Mesendoderm (in vitro differentiated cells): ENCODE results near the gene ACAP3.

Experiments
- DNase-seq: peaks from one replicate; pipeline ENCODE4 v3.0.0; 2013
- H2AK5ac ChIP-seq: 2 replicates; pipeline ENCODE4 v1.6.1; 2013; ENCODE audit warnings: low read length, inconsistent platforms
- H2BK120ac ChIP-seq: 2 replicates; pipeline ENCODE4 v1.6.1; 2013; ENCODE audit warnings: low read depth, mild to moderate bottlenecking, low read length, moderate library complexity, mixed read lengths
- H2BK15ac ChIP-seq: replicated peaks from 2 replicates; pipeline ENCODE4 v1.6.1; 2013; ENCODE audit warnings: low read depth, mild to moderate bottlenecking, moderate library complexity
- H2BK5ac ChIP-seq: 2 replicates; pipeline ENCODE4 v1.6.1; 2013; ENCODE audit warnings: low read length, inconsistent platforms
- H3K18ac ChIP-seq: 2 replicates; pipeline ENCODE4 v1.6.1; 2013; ENCODE audit warnings: mild to moderate bottlenecking, low read length, mixed read lengths
- H3K23ac ChIP-seq: one replicate; pipeline ENCODE4 v1.6.1; 2013; ENCODE audit warnings: low read length
- H3K27ac ChIP-seq: 2 replicates; pipeline ENCODE4 v1.5.1; 2013; ENCODE audit warnings: low read depth, mild to moderate bottlenecking, inconsistent platforms, low read length, moderate library complexity
- H3K27me3 ChIP-seq: 2 replicates; pipeline ENCODE4 v1.6.1; 2013; ENCODE audit warnings: low read length, control low read depth, mild to moderate bottlenecking, inconsistent platforms; ENCODE audit not compliant: insufficient read depth, poor library complexity
- H3K36me3 ChIP-seq: 2 replicates; pipeline ENCODE4 v1.6.1; 2013; ENCODE audit warnings: low read length, inconsistent platforms; ENCODE audit not compliant: control insufficient read depth, insufficient read depth
- H3K4ac ChIP-seq: one replicate; pipeline ENCODE4 v1.6.1; 2013; ENCODE audit warnings: low read depth, mild to moderate bottlenecking, low read length, moderate library complexity
- H3K4me1 ChIP-seq: 2 replicates; pipeline ENCODE4 v1.6.1; 2013; ENCODE audit warnings: low read depth, low read length, inconsistent platforms; ENCODE audit not compliant: control insufficient read depth
- H3K4me2 ChIP-seq: 2 replicates; pipeline ENCODE4 v1.6.1; 2013; ENCODE audit warnings: low read length
- H3K4me3 ChIP-seq: 2 replicates; pipeline ENCODE4 v1.5.1; 2013; ENCODE audit warnings: mild to moderate bottlenecking, low read length
- H3K56ac ChIP-seq: one replicate; pipeline ENCODE4 v1.6.1; 2013; ENCODE audit warnings: low read length
- H3K79me1 ChIP-seq: 2 replicates; pipeline ENCODE4 v1.6.1; 2013; ENCODE audit warnings: low read length, inconsistent platforms
- H3K79me2 ChIP-seq: 2 replicates; pipeline ENCODE4 v1.6.1; 2013; ENCODE audit warnings: mild to moderate bottlenecking, low read length; ENCODE audit not compliant: control insufficient read depth, insufficient read depth
- H3K9ac ChIP-seq: 2 replicates; pipeline ENCODE4 v1.6.1; 2013; ENCODE audit warnings: low read length, inconsistent platforms
- H4K5ac ChIP-seq: one replicate; pipeline ENCODE4 v1.6.1; 2013; ENCODE audit warnings: low read length
- H4K8ac ChIP-seq: one replicate; pipeline ENCODE4 v1.6.1; 2013; ENCODE audit warnings: low read depth, mild to moderate bottlenecking, control low read depth, low read length, moderate library complexity
- WGBS: extraction: QIAGEN DNeasy Blood & Tissue Kit; methylation state at CpG from one replicate; pipeline ENCODE4 v1.1.7; 2013; ENCODE audit warnings: low lambda C conversion rate, missing lambda C conversion rate; ENCODE audit not compliant: insufficient coverage; ENCODE audit errors: extremely low coverage; 5-methylcytosine and 5-hydroxymethylcytosine counted together

The ACAP3 gene

DNA sequence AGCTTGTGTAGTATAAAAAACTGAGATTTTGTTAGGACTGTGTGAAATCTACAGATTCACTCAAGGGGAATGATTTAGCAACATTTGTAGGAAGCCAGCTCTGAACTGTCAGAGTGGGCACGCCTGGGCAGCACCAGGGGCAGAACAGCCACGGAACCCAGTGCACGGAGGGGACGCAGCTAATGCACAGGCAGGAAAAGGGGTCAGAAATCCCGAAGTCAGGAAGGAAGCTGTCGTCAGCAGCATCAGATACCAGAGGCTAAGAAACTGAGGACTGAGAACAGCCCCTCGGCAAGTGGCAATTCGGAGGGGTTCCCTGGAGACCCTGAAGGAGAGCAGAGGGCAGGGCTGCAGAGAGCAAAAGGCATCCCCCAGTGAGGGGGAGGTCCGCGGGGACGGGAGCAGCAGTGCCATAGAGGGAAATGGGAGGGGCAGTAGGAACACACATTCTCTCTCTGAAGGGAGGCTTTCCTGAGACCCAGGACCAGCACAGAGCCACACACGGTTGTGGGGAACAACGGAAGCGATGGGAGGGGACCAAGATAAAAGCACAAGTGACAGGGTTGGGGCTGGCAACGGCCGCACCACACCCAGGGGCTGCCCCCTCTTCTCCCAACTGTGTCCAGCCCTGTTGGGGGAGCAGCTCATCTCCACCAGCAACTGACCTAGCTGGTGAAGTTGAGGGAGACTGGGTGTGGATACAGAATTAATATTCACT is 46.7 kb downstream of the ACAP3 start:
- WGBS: no CpG with 5 or more reads among the region's 16 CpGs
- DNase-seq: no peak
- H2AK5ac ChIP-seq: no peak overlapping the region
- H3K56ac ChIP-seq: no peak overlapping the region
- H3K4me1 ChIP-seq: no peaks in the 10 kb centered on the region
- no peak overlapping the region for H3K18ac ChIP-seq
- no peak overlapping the region for H3K4me3 ChIP-seq
- no peak overlapping the region for H3K4ac ChIP-seq
- H3K27me3 ChIP-seq: no peaks in the 10 kb centered on the region
- no peak overlapping the region for H2BK120ac ChIP-seq
- no peak overlapping the region for H2BK15ac ChIP-seq
- no peak overlapping the region for H3K27ac ChIP-seq
- H3K79me1 ChIP-seq: peaks cover 10% of the 10 kb centered on the region
- H3K79me2 ChIP-seq: no peaks in the 10 kb centered on the region
- no peak overlapping the region for H3K23ac ChIP-seq
- peaks cover 14% of the 10 kb centered on the region for H3K36me3 ChIP-seq
- no peak overlapping the region for H2BK5ac ChIP-seq
- H3K4me2 ChIP-seq: no peak overlapping the region
- H4K8ac ChIP-seq: no peak overlapping the region
- H4K5ac ChIP-seq: no peak overlapping the region
- no peak overlapping the region for H3K9ac ChIP-seq

DNA sequence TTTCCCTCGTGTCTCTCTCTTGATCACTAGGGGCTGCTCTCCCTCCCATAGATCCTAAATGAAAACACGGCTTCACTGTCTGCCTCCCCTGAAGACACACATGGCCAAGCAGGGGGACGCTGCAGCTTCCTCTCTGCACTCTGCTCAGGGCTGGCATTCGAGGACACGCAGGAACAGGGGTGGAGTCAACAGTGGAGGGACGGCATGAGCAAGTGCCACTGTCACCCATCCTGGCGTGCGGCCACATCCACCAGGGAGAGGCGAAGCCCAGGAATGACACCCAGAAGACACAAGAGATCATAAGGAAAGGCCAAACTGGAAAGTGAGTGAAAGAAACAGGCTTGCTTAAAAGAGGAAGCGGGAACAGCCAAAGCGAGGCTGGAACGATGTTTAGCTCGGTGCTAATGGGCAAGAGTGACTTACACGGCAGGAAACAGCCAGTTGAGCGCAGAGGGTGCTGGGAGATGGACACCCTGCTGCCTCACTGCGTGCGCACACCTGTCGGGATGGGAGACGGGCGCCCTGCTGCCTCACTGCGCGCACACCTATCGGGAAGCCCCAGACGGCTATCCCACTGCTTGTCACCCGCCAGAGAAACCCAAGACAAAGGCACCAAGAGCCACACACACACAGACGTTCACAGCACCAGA is 47.7 kb downstream of the ACAP3 start:
- no peak overlapping the region for H2BK15ac ChIP-seq
- H3K4me1 ChIP-seq: no peaks in the 10 kb centered on the region
- no peak for DNase-seq
- no peak overlapping the region for H4K8ac ChIP-seq
- no peak overlapping the region for H3K27ac ChIP-seq
- H3K56ac ChIP-seq: no peak overlapping the region
- H3K4me2 ChIP-seq: no peak overlapping the region
- H3K79me2 ChIP-seq: no peaks in the 10 kb centered on the region
- no peak overlapping the region for H2BK120ac ChIP-seq
- no peak overlapping the region for H3K4ac ChIP-seq
- no peak overlapping the region for H3K9ac ChIP-seq
- H3K36me3 ChIP-seq: peaks cover 19% of the 10 kb centered on the region
- no peak overlapping the region for H3K4me3 ChIP-seq
- WGBS: no CpG with 5 or more reads among the region's 26 CpGs
- H2AK5ac ChIP-seq: no peak overlapping the region
- H2BK5ac ChIP-seq: no peak overlapping the region
- no peak overlapping the region for H4K5ac ChIP-seq
- peaks cover 11% of the 10 kb centered on the region for H3K79me1 ChIP-seq
- H3K23ac ChIP-seq: no peak overlapping the region
- H3K27me3 ChIP-seq: no peaks in the 10 kb centered on the region
- no peak overlapping the region for H3K18ac ChIP-seq

DNA sequence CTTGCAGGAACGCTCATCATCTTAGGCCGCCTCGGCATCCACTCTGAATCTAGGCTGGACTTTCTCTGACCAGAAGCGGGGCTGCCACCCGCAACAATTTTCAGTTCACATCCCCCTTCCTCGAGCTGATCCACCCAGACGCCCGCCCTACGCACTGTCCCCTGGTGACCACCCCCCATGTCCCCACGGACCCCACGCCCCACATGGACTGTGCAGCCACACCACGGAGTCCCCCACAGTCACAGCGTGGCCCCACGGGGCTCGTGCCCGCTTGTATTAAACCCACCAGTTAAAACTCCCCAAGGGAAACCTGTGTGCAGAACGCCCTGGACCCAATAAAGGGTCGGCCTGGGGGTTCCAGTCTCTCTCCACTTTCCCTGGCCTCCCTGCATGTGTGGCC is 48.2 kb downstream of the ACAP3 start:
- Histone ChIP-seq H4K8ac (no peak overlapping the region), H3K9ac (no peak overlapping the region), H3K56ac (no peak overlapping the region), H3K4me1 (no peaks in the 10 kb centered on the region), H3K4me3 (no peak overlapping the region), H2BK5ac (no peak overlapping the region), H2BK15ac (no peak overlapping the region), H3K79me2 (no peaks in the 10 kb centered on the region), H3K18ac (no peak overlapping the region), H3K23ac (no peak overlapping the region), H2BK120ac (no peak overlapping the region), H3K27me3 (no peaks in the 10 kb centered on the region), H2AK5ac (no peak overlapping the region), H3K27ac (no peak overlapping the region), H4K5ac (no peak overlapping the region), H3K79me1 (peaks cover 10% of the 10 kb centered on the region), H3K4me2 (no peak overlapping the region), H3K36me3 (peaks cover 20% of the 10 kb centered on the region), H3K4ac (no peak overlapping the region)
- no peak for DNase-seq
- WGBS: no CpG with 5 or more reads among the region's 18 CpGs

DNA sequence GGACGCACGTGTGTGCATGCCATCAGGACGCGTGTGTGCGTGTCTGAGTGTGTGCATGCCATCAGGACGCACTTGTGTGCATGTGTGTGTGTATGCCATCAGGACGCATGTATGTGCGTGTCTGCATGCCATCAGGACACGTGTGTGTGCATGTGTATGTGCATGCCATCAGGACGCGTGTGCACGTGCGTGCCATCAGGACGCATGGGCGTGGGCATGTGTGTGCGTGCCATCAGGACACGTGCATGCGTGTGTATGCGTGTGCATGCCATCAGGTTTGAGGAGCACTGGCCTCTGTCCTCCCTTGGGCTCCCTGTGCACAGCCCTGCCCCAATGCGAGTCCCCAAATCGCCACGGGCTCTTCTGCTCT is 48.6 kb downstream of the ACAP3 start:
- no peak for DNase-seq
- WGBS: no CpG with 5 or more reads among the region's 22 CpGs
- Histone ChIP-seq H3K79me1 (peaks cover 10% of the 10 kb centered on the region), H3K27ac (no peak overlapping the region), H3K36me3 (peaks cover 20% of the 10 kb centered on the region), H3K4me3 (no peak overlapping the region), H4K5ac (no peak overlapping the region), H2AK5ac (no peak overlapping the region), H3K23ac (no peak overlapping the region), H3K27me3 (no peaks in the 10 kb centered on the region), H3K56ac (no peak overlapping the region), H2BK15ac (no peak overlapping the region), H3K4ac (no peak overlapping the region), H3K9ac (no peak overlapping the region), H3K4me2 (no peak overlapping the region), H3K79me2 (no peaks in the 10 kb centered on the region), H3K18ac (no peak overlapping the region), H3K4me1 (no peaks in the 10 kb centered on the region), H2BK5ac (no peak overlapping the region), H2BK120ac (no peak overlapping the region), H4K8ac (no peak overlapping the region)

DNA sequence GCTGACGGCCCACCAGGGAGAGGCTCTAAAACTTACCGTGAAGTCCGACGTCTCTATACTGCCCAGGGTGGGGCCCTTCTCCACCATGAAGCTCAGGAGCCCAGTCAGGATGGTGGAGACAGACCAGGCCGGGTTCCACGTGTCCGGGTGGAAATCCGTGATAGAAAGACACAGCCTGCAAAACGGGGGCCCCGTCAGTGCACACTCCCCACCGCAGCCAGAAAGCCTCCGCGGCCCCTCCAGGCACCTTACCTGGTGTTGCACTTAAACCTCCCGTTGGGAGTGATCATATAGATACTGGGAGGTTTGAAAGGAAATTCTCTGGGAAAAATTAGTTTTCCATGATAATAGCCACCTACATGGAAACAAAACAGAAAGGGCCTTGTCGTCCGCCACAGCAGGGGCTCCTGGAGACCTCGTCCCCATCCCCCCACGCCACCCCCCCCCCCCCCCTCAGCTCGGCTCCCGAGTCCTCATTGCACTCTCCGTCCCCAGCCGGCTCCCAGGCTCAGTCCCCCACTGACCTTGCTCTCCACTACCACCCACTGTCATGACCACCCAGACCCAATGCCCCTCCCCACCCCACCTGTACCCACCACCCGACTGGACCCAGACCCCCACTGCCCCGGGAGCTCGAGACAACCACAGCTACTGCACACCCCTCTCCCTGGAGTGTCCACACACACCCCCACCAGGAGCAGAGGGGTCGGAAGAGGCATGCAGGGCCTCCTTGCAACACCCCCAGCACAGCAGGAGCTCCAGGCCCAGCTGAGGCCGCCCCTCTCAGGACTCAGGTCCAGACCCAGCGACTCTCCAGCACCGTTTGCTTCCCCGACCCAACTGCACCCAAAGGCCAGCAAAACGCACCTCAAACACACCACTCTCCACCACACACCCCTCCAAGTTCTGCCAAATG is 50.5 kb downstream of the ACAP3 start:
- H3K36me3 ChIP-seq: peaks cover 16% of the 10 kb centered on the region
- no CpG with 5 or more reads among the region's 31 CpGs for WGBS

More for the DNA sequence above, 50.5 kb downstream of the ACAP3 start:
- Histone ChIP-seq H3K4me3 (no peak overlapping the region), H3K79me1 (peaks cover 8% of the 10 kb centered on the region), H2BK120ac (no peak overlapping the region), H3K9ac (no peak overlapping the region), H3K18ac (no peak overlapping the region), H3K4me1 (no peaks in the 10 kb centered on the region), H3K56ac (peak overlapping the region; percentile 15), H3K27ac (no peak overlapping the region), H3K4me2 (no peak overlapping the region), H2AK5ac (no peak overlapping the region), H3K4ac (no peak overlapping the region), H3K27me3 (no peaks in the 10 kb centered on the region), H3K23ac (no peak overlapping the region), H4K5ac (no peak overlapping the region), H2BK5ac (no peak overlapping the region), H4K8ac (no peak overlapping the region), H3K79me2 (no peaks in the 10 kb centered on the region), H2BK15ac (no peak overlapping the region)
- no peak for DNase-seq
